ENCODE measurements around the gene TMEM9B. TPM values are rescaled to one million over a fixed set of nuclear protein-coding genes. Genes with fewer than 3 reads are reported as not detected.

TMEM9B gene
- total RNA-seq, 1 donor from 2014 or later: 30.3 TPM

DNA sequence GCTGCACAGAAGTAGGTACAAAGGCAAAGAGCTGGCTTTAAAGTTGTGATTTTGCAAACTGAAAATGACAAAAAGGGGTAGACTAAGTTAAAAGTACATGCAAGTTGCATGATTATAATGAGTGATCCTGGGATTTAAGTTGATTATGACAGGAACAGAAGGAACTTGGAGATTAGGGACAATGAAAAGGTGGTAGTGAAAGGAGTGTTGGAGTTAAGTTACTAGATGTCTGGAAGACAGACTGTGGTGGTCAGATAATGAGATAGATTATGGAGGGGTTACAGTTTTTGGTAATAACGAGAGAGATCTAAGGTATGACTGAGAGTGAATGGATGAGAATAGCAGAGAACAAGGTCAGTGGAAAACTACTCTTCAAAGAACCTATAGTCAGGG is 7.7 kb upstream of the TMEM9B start:
- TF ChIP-seq, protein P1, sequence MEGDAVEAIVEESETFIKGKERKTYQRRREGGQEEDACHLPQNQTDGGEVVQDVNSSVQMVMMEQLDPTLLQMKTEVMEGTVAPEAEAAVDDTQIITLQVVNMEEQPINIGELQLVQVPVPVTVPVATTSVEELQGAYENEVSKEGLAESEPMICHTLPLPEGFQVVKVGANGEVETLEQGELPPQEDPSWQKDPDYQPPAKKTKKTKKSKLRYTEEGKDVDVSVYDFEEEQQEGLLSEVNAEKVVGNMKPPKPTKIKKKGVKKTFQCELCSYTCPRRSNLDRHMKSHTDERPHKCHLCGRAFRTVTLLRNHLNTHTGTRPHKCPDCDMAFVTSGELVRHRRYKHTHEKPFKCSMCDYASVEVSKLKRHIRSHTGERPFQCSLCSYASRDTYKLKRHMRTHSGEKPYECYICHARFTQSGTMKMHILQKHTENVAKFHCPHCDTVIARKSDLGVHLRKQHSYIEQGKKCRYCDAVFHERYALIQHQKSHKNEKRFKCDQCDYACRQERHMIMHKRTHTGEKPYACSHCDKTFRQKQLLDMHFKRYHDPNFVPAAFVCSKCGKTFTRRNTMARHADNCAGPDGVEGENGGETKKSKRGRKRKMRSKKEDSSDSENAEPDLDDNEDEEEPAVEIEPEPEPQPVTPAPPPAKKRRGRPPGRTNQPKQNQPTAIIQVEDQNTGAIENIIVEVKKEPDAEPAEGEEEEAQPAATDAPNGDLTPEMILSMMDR (conservative IDR thresholded peaks at IDR 0.05; ENCODE audit: low read depth, low read length): no peak
- DNase-seq (ENCODE audit: low read depth): no peak
- H3K4me3 ChIP-seq (ENCODE audit: low read depth, low read length): no peak overlapping the region

DNA sequence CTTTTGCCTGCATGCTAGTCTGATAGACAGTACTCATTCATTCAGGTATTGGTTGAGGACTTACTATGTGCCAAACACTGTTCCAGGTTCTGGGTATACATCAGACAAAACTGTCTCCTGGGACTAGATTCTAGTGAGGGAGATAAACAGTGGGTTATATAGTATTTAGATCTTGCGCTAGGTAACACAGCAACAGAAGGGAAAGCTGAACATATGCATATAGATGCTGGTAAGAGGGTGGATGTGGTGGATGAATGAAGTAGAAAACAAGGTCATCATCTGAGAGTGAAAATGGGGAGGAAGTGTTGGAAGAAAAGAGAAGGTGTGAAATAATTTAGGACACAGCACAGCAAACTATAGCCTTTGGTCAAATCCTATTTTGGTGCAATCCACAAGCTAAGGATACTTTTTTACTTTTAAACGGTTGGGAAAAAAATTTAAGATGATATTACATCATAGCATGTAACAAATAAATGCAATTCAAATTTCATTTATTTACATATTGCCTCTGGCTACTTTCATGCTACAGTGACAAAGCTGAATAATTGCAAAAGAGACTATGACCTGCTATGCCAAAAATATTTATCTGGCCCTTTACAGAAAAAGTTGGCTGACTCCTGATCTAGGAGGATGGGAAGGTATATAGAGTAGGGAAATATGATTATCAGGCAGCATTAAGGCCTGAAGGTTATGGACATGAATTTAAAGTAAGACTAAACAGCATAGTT is 7.1 kb upstream of the TMEM9B start:
- no peak overlapping the region for H3K4me3 ChIP-seq (ENCODE audit: low read depth, low read length)
- no peak for DNase-seq (ENCODE audit: low read depth)
- TF ChIP-seq, protein P1 (conservative IDR thresholded peaks at IDR 0.05; ENCODE audit: low read depth, low read length): no peak

DNA sequence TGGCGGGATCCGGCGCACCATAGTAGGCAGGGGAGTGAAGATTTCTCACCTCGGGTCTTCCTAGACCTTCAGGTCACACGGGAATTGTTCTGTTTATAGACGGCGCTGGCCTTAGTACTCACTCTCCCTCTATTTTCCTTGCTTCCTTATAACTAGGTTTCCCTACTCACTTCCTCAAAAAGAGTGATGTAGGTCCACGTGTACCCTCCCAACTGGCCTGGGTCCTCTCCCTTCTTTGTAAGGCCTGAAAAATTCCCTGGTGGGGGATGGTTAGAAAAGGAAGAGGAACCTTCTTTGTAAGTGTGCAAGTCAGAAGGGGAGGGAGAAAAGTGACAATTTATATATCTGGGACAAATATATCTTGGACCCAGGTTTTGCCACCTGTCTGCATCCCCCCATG is 2.9 kb upstream of the TMEM9B start:
- no peak overlapping the region for H3K4me3 ChIP-seq (ENCODE audit: low read depth, low read length)
- TF ChIP-seq, protein P1 (conservative IDR thresholded peaks at IDR 0.05; ENCODE audit: low read depth, low read length): no peak
- DNase-seq (ENCODE audit: low read depth): no peak

DNA sequence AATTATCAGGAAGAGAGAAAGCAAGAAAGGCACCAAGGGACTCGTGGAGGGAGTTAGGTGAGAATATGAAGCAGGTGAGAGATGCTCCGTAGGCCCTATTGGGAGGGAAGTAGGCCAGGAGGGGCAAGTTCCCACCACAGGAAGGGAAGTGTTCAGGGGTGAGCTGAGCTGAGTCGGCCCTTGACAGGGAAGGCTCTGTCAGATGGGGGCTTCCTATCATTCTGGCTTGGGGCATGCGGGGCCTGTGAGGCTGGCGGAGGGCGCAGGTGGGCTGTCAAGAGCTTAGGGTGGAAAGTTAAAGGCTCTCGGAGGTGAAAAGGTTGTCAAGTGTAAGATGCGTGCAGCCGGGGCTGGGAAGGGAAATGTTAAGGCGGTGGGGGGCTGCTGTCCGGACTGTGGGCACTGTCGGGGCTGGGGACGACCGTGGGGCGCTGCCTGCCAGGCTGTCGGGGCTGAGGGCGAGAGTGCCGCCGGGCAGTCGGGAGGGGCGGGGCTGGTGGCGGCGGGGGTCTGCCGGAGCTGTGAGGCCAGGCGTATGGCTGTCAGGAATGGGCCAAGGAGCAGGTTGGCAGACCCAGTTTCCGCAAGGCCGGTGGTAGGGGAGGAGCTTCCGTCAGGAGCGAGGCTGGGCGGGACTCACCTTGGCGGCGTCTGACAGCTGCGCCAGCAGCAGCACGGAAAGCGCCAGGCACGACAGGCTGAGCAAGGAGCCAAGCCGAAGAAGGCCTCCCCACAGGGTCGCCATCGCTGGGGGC is 496 bp downstream of the TMEM9B start:
- peak overlapping the region; percentile 84 for H3K4me3 ChIP-seq (ENCODE audit: low read depth, low read length)
- TF ChIP-seq, protein P1 (conservative IDR thresholded peaks at IDR 0.05; ENCODE audit: low read depth, low read length): no peak
- no peak for DNase-seq (ENCODE audit: low read depth)

DNA sequence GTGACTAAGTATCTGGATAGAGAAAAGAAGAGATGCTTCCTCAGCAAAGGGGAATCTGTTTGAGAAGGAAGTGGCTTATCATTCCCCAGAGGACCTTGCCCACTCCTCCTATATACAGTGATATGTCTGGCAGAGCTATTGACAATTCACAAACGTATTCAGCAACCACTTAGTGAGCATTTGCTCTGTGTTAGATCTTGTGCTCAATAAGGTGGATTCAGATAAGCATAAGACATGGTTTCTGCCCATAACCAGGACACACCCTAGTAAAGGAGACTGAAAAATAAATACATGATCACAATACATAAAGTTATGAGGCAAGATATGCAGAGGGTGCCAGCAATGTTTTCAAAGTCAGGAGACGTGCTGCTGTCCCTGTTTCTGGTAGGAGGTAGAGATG is 1.4 kb downstream of the TMEM9B start:
- peak overlapping the region; percentile 84 for H3K4me3 ChIP-seq (ENCODE audit: low read depth, low read length)
- no peak for DNase-seq (ENCODE audit: low read depth)

DNA sequence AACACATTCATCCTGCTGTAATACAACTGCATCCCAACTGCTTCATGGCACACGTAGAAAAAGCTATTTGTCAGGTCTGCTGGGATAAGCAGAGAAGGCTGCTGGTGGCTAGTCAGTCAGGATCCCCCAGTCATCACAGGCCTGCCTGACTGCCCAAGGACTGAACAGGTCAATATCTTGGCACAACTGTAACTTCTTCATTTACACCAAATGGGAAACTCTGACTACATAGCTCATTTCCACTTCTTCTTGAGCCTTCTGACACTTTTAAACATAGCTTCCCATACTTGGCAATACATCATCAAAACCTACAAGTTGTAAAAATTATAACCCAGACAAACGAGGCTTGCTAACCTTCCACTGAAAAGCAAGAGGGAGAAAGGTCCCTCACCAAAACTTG is 2.8 kb downstream of the TMEM9B start:
- TF ChIP-seq, protein P1 (conservative IDR thresholded peaks at IDR 0.05; ENCODE audit: low read depth, low read length): no peak

More for the DNA sequence above, 1.4 kb downstream of the TMEM9B start:
- TF ChIP-seq, protein P1 (conservative IDR thresholded peaks at IDR 0.05; ENCODE audit: low read depth, low read length): no peak

More for the DNA sequence above, 2.8 kb downstream of the TMEM9B start:
- H3K4me3 ChIP-seq (ENCODE audit: low read depth, low read length): no peak overlapping the region
- no peak for DNase-seq (ENCODE audit: low read depth)

All from epithelial cell of proximal tubule (primary cell).